H1 (cell line): ENCODE results near the gene MEGF11. TPM values are rescaled to one million over a fixed set of nuclear protein-coding genes. Genes with fewer than 3 reads are reported as not detected.
A peak's percentile ranks its signal among the peaks of the same experiment; 100 is the strongest.

ENCODE experiments used
- CTCF ChIA-PET: fragments of 300-600 bp; sonication (Branson Sonifier 250); formaldehyde crosslinking; loops from one replicate; lab custom pipeline; 2021; ENCODE audit not compliant: partially characterized antibody; lab: Charles Lee
- POLR2A ChIA-PET: fragments of 300-600 bp; sonication (Branson Sonifier 250); formaldehyde crosslinking; loops from one replicate; lab custom pipeline; 2021; ENCODE audit warnings: inconsistent platforms; ENCODE audit not compliant: partially characterized antibody; lab: Charles Lee
- DNase-seq, 2 experiments: peaks; one replicate each; pipeline versions ENCODE4 v3.0.0 to v3.0.0-alpha.2; 2010 to 2022; ENCODE audit warnings: low spot score in 2 of 2, low read depth in 1 of 2, mixed read lengths in 1 of 2
- FAIRE-seq: peaks from 2 replicates; lab custom pipeline; 2011; peaks lifted over from hg19 to GRCh38; lab: Jason Lieb, UNC
- H2AFZ ChIP-seq: 2 replicates; pipeline ENCODE4 v1.8.1; 2012; ENCODE audit warnings: low read length, inconsistent platforms
- H2AK5ac ChIP-seq: 2 replicates; pipeline ENCODE4 v1.6.1; 2013; ENCODE audit warnings: low read depth, low read length
- H2BK120ac ChIP-seq: replicated peaks from 2 replicates; pipeline ENCODE3; 2013; ENCODE audit warnings: low read depth, low read length, inconsistent platforms
- H2BK12ac ChIP-seq: 2 replicates; pipeline ENCODE4 v1.6.1; 2013; ENCODE audit warnings: low read depth, low read length
- H2BK15ac ChIP-seq: 2 replicates; pipeline ENCODE4 v1.6.1; 2013; ENCODE audit warnings: low read length
- H2BK20ac ChIP-seq: 2 replicates; pipeline ENCODE4 v1.6.1; 2013; ENCODE audit warnings: low read length
- H2BK5ac ChIP-seq: 2 replicates; pipeline ENCODE4 v1.6.1; 2013; ENCODE audit warnings: low read depth, low read length
- H3K14ac ChIP-seq: 2 replicates; pipeline ENCODE4 v1.6.1; 2013; ENCODE audit warnings: inconsistent platforms; ENCODE audit not compliant: insufficient read length
- H3K18ac ChIP-seq: 2 replicates; pipeline ENCODE4 v1.6.1; 2013; ENCODE audit warnings: low read length; ENCODE audit errors: extremely low read depth
- H3K23ac ChIP-seq: 2 replicates; pipeline ENCODE4 v1.6.1; 2013; ENCODE audit warnings: inconsistent platforms; ENCODE audit not compliant: insufficient read length
- H3K23me2 ChIP-seq: 2 replicates; pipeline ENCODE4 v1.6.1; 2013; ENCODE audit warnings: low read depth, low read length
- H3K27ac ChIP-seq: 2 replicates; pipeline ENCODE4 v1.6.1; 2011; ENCODE audit warnings: low read depth, low read length, inconsistent platforms
- H3K27me3 ChIP-seq, 4 experiments: replicated peaks in 1 of 4; 1 replicate in 1 of 4; 2 replicates in 3 of 4; pipeline versions ENCODE4 v1.6.1 to v1.8.1; 2011 to 2013; ENCODE audit warnings: low read length in 3 of 4, mild to moderate bottlenecking in 3 of 4, inconsistent platforms in 2 of 4, mixed read lengths in 2 of 4, moderate library complexity in 1 of 4; ENCODE audit not compliant: control insufficient read depth in 3 of 4, insufficient read depth in 3 of 4; ENCODE audit errors: extremely low read depth in 1 of 4
- H3K36me3 ChIP-seq, 4 experiments: 2 replicates each; pipeline versions ENCODE4 v1.6.1 to v1.8.1; 2011 to 2013; ENCODE audit warnings: mild to moderate bottlenecking in 4 of 4, low read length in 3 of 4, moderate library complexity in 2 of 4, control low read depth in 1 of 4, inconsistent platforms in 1 of 4; ENCODE audit not compliant: insufficient read depth in 4 of 4, control insufficient read depth in 2 of 4
- H3K4ac ChIP-seq: replicated peaks from 2 replicates; pipeline ENCODE3; 2013; ENCODE audit warnings: low read length, low read depth, mixed read lengths, inconsistent platforms; ENCODE audit not compliant: insufficient read length
- H3K4me1 ChIP-seq, 4 experiments: replicated peaks in 1 of 4; 1 replicate in 1 of 4; 2 replicates in 3 of 4; pipeline versions ENCODE4 v1.6.1 to v1.8.1; 2011 to 2013; ENCODE audit warnings: low read length in 3 of 4, inconsistent platforms in 2 of 4, mixed read lengths in 1 of 4; ENCODE audit not compliant: insufficient read depth in 4 of 4, control insufficient read depth in 3 of 4
- H3K4me2 ChIP-seq, 2 experiments: 2 replicates each; pipeline versions ENCODE4 v1.6.1 to v1.8.1; 2011 to 2013; ENCODE audit warnings: low read depth in 2 of 2, low read length in 2 of 2, control low read depth in 1 of 2, inconsistent platforms in 1 of 2, mild to moderate bottlenecking in 1 of 2; ENCODE audit not compliant: insufficient read depth in 1 of 2
- H3K4me3 ChIP-seq, 4 experiments: fragments of 200-600, 300-600 bp in 1 of 4; sonication (generic), shearing (Covaris generic), sonication (Bioruptor Twin) in 1 of 4; 2 replicates each; pipeline versions ENCODE4 v1.5.1 to v1.8.1; 2011 to 2016; ENCODE audit warnings: low read length in 4 of 4, low read depth in 3 of 4, control low read depth in 2 of 4, inconsistent platforms in 2 of 4, mild to moderate bottlenecking in 2 of 4, mixed read lengths in 1 of 4, moderate library complexity in 1 of 4; ENCODE audit not compliant: insufficient read depth in 2 of 4; ENCODE audit errors: extremely low read depth in 1 of 4
- H3K56ac ChIP-seq: replicated peaks from 2 replicates; pipeline ENCODE3; 2013; ENCODE audit warnings: low read depth, mild to moderate bottlenecking, mixed read lengths, low read length, inconsistent platforms; ENCODE audit not compliant: insufficient read length
- H3K79me1 ChIP-seq: 2 replicates; pipeline ENCODE4 v1.6.1; 2013; ENCODE audit warnings: low read depth, low read length, control low read depth
- H3K79me2 ChIP-seq, 2 experiments: 2 replicates each; pipeline versions ENCODE4 v1.6.1 to v1.8.1; 2012 to 2013; ENCODE audit warnings: low read length in 2 of 2, mild to moderate bottlenecking in 2 of 2, inconsistent platforms in 1 of 2; ENCODE audit not compliant: insufficient read depth in 2 of 2, control insufficient read depth in 1 of 2
- H3K9ac ChIP-seq, 4 experiments: replicated peaks in 1 of 4; 1 replicate in 1 of 4; 2 replicates in 3 of 4; pipeline versions ENCODE4 v1.6.1 to v1.8.1; 2011 to 2013; ENCODE audit warnings: low read depth in 3 of 4, low read length in 3 of 4, control low read depth in 2 of 4, mild to moderate bottlenecking in 2 of 4, moderate library complexity in 2 of 4, inconsistent platforms in 1 of 4; ENCODE audit errors: extremely low read depth in 1 of 4
- H3K9me3 ChIP-seq, 2 experiments: 2 replicates each; pipeline versions ENCODE4 v1.6.1 to v1.8.1; 2012 to 2013; ENCODE audit warnings: mild to moderate bottlenecking in 2 of 2, moderate library complexity in 2 of 2, control low read depth in 1 of 2, inconsistent platforms in 1 of 2, low read depth in 1 of 2, low read length in 1 of 2, mixed read lengths in 1 of 2; ENCODE audit not compliant: insufficient read depth in 2 of 2
- H4K20me1 ChIP-seq, 2 experiments: replicated peaks in 1 of 2; 2 replicates each; pipeline versions ENCODE3 to v1.8.1; 2011 to 2013; ENCODE audit warnings: inconsistent platforms in 2 of 2, low read length in 2 of 2, mild to moderate bottlenecking in 1 of 2; ENCODE audit not compliant: insufficient read depth in 2 of 2, control insufficient read depth in 1 of 2
- H4K5ac ChIP-seq: 2 replicates; pipeline ENCODE4 v1.6.1; 2013; ENCODE audit warnings: low read length, low read depth, mixed read lengths, inconsistent platforms; ENCODE audit not compliant: insufficient read length
- H4K8ac ChIP-seq: 2 replicates; pipeline ENCODE4 v1.8.0; 2013; ENCODE audit warnings: mild to moderate bottlenecking, moderate library complexity, low read length, inconsistent platforms; ENCODE audit not compliant: insufficient read depth; ENCODE audit errors: extremely low read depth
- H4K91ac ChIP-seq: replicated peaks from 2 replicates; pipeline ENCODE3; 2013; ENCODE audit warnings: low read length, mixed read lengths, inconsistent platforms; ENCODE audit not compliant: insufficient read length
- SIN3A ChIP-seq, 2 experiments: IDR thresholded peaks in 1 of 2; conservative IDR thresholded peaks in 1 of 2; 2 replicates each; pipeline ENCODE4 v1.6.1; 2011 to 2012; ENCODE audit warnings: low read length in 2 of 2, improper control_type of control experiment in 1 of 2, low read depth in 1 of 2, mild to moderate bottlenecking in 1 of 2
- TCF12 ChIP-seq: IDR thresholded peaks from 2 replicates; pipeline ENCODE4 v1.6.1; 2011; ENCODE audit warnings: low read depth, mild to moderate bottlenecking, low read length
- ZNF274 ChIP-seq: IDR thresholded peaks from 2 replicates; pipeline ENCODE4 v1.7.0; 2012; ENCODE audit warnings: low read length, borderline replicate concordance; ENCODE audit errors: extremely low read depth
- WGBS, 2 experiments: shearing (Covaris generic) in 1 of 2; methylation state at CpG; one replicate each; pipeline versions ENCODE4 v1.1.6 to v1.1.7; 2013 to 2015; ENCODE audit warnings: low lambda C conversion rate in 2 of 2, mixed read lengths in 2 of 2, inconsistent platforms in 1 of 2, low coverage in 1 of 2, missing lambda C conversion rate in 1 of 2; ENCODE audit not compliant: insufficient replicate concordance in 2 of 2, insufficient coverage in 1 of 2, insufficient read length in 1 of 2; ENCODE audit errors: extremely low coverage in 1 of 2, missing lambda C conversion rate in 1 of 2; 5-methylcytosine and 5-hydroxymethylcytosine counted together
- polyA plus RNA-seq, 7 experiments: library from polyadenylated mRNA; depleted of rRNA in 3 of 7; stranded (reverse) in 5 of 7; unstranded in 2 of 7; fragments of >200 nt in 5 of 7; fragments of 200-250 nt in 2 of 7; gene quantifications; 1 replicate in 5 of 7; 2 replicates in 1 of 7; 4 replicates in 1 of 7; pipeline versions ENCODE4 v1.2.1 to v1.2.3, GENCODE V29; 2011 to 2013; ENCODE audit warnings: missing spikeins in 2 of 7, mixed read lengths in 2 of 7
- total RNA-seq: library from RNA; stranded (reverse); fragmentation: NEBNext Ultra II Directional; extraction: Animal tissue kit (Norgen Biotek cat#: 25700); gene quantifications from 2 replicates; pipeline ENCODE4 v1.2.1, GENCODE V29; 2021

Gene MEGF11
- total and polyA plus RNA-seq, 2 of the 8 experiments (the other 6 are each of a cell fraction or from before 2014, with no cell fraction given): 4.4 to 4.8 TPM

- H3K4me2 ChIP-seq: no peak overlapping the region
- no peaks in the 10 kb centered on the region for H4K20me1 ChIP-seq
- H3K4me1 ChIP-seq: peaks cover 4 to 14% (median 10%) of the 10 kb centered on the region in 4 experiments; a peak in 6 of 7 replicates
- peak overlapping the region; percentile 45; the same call in 1 of the 2 replicates for H2BK12ac ChIP-seq
- H3K79me2 ChIP-seq: no peaks in the 10 kb centered on the region
- CTCF ChIA-PET: interaction anchor here (0.6 to 2.7 kb wide), 7 partner anchors 10 to 74 kb away, joined by 3 to 21 read pairs (median 3); no protein-coding TSS in a partner anchor
- H3K23me2 ChIP-seq: no peaks in the 10 kb centered on the region
- FAIRE-seq: peak; percentile 72
- no peaks in the 10 kb centered on the region for H3K36me3 ChIP-seq
- H4K5ac ChIP-seq: no peak overlapping the region
- POLR2A ChIA-PET: interaction anchor here (0.6 to 2.5 kb wide), 3 partner anchors 10 to 20 kb away, joined by 3 to 10 read pairs (median 6); no protein-coding TSS in a partner anchor
- no peaks in the 10 kb centered on the region for H3K9me3 ChIP-seq
- H3K4me3 ChIP-seq: no peak overlapping the region
- no peak overlapping the region for H3K18ac ChIP-seq
- H3K27ac ChIP-seq: no peak overlapping the region
- H2BK5ac ChIP-seq: no peak overlapping the region
- peak in 1 of 2 experiments; percentile 74 for DNase-seq
- H3K27me3 ChIP-seq: no peaks in the 10 kb centered on the region
- no peak overlapping the region for H3K4ac ChIP-seq
- H4K8ac ChIP-seq: no peak overlapping the region
- H4K91ac ChIP-seq: no peak overlapping the region
- no peak overlapping the region for H3K23ac ChIP-seq
- no peak overlapping the region for H3K9ac ChIP-seq
- no peaks in the 10 kb centered on the region for H3K79me1 ChIP-seq
- H3K56ac ChIP-seq: no peak overlapping the region
- TF ChIP-seq ZNF274: no peak
- TF ChIP-seq TCF12: no peak
- 0 out of 4 replicates have a peak, but pooled peaks of 1 of the 2 experiments have one; percentile 36 for TF ChIP-seq SIN3A (conservative IDR thresholded peaks at IDR 0.05 in 1 of 2, IDR thresholded peaks at IDR 0.05 in 1 of 2; ENCODE audit: low read depth in 1 of 2, low read length in 2 of 2)
- WGBS, 2 experiments: 70% methylated on average over 7 of the region's 7 CpGs; no CpG with 5 or more reads in 1 of the 2 experiments
- no peak overlapping the region for H3K14ac ChIP-seq
- 0 out of 2 replicates have a peak overlapping the region, but pooled peaks have one; percentile 10 for H2BK20ac ChIP-seq
- H2AK5ac ChIP-seq: no peak overlapping the region
- no peak overlapping the region for H2BK15ac ChIP-seq
- H2BK120ac ChIP-seq: no peak overlapping the region
- H2AFZ ChIP-seq: no peak overlapping the region
Measured at GRCh38 chr15:65952391-65953053, 301.0 kb downstream of the MEGF11 start.
